ENCODE measurements around the gene OR13F1. TPM values are rescaled to one million over a fixed set of nuclear protein-coding genes. Genes with fewer than 3 reads are reported as not detected.

OR13F1 gene
- total RNA-seq, 3 donors from 2014 or later (not counting 1 experiment from before 2014, with no cell fraction given) = not detected

DNA sequence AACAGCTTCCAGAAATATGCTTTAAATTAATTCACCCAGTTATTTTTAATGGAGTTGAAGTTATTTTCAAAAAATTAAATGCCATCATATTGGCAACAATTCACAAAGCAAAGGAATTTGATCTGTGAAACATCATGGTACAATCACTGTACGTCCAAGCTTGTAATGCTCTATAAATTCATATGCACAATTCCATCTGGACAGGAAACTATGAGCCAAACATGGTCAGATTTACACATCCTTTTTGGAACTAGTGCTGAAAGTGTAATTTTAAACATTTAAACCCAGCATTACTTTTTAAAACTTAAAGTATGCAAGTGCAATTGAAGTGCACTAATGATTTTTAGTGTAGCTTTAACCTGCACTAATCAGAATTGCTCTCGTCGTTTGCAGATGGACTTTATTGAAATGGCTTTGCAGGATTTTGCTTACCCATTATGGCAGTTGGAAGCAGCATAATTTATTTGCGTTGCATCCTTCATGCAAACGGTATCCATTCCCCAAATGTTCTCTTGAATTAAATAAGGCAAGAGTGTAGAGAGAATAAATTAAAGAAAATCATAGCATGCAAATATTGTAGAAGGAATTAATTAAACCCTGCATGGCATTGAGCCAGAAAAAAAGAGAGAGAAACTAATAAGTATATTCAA, 21.0 kb upstream of the OR13F1 start:
- H3K27me3 Mint-ChIP-seq (ENCODE audit: low read depth in 2 of 2) = no peaks in the 10 kb centered on the region
- H3K9me3 ChIP-seq (ENCODE audit: control insufficient read depth, insufficient read depth, low read length) = no peaks in the 10 kb centered on the region
- intact Hi-C loops (cut with micrococcal nuclease) = no loop called here
- no peak overlapping the region for H3K4me3 ChIP-seq (ENCODE audit: low read length)
- H3K36me3 Mint-ChIP-seq = no peaks in the 10 kb centered on the region
- H3K27ac Mint-ChIP-seq = no peak overlapping the region
- DNase-seq = no peak
- no peaks in the 10 kb centered on the region for H3K36me3 ChIP-seq (ENCODE audit: control insufficient read depth, insufficient read depth, low read length)
- H3K4me1 ChIP-seq (ENCODE audit: control insufficient read depth, insufficient read depth, low read length) = no peaks in the 10 kb centered on the region
- no peaks in the 10 kb centered on the region for H3K27me3 ChIP-seq (ENCODE audit: control insufficient read depth, insufficient read depth, low read length)
- 89% methylated on average over 3 of the region's 5 CpGs for WGBS (ENCODE audit: insufficient coverage)
- H3K27ac ChIP-seq (ENCODE audit: low read length) = no peak overlapping the region
- TF ChIP-seq, protein P1, sequence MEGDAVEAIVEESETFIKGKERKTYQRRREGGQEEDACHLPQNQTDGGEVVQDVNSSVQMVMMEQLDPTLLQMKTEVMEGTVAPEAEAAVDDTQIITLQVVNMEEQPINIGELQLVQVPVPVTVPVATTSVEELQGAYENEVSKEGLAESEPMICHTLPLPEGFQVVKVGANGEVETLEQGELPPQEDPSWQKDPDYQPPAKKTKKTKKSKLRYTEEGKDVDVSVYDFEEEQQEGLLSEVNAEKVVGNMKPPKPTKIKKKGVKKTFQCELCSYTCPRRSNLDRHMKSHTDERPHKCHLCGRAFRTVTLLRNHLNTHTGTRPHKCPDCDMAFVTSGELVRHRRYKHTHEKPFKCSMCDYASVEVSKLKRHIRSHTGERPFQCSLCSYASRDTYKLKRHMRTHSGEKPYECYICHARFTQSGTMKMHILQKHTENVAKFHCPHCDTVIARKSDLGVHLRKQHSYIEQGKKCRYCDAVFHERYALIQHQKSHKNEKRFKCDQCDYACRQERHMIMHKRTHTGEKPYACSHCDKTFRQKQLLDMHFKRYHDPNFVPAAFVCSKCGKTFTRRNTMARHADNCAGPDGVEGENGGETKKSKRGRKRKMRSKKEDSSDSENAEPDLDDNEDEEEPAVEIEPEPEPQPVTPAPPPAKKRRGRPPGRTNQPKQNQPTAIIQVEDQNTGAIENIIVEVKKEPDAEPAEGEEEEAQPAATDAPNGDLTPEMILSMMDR (IDR thresholded peaks at IDR 0.05) = no peak
- no peak overlapping the region for H3K4me3 Mint-ChIP-seq
- H3K9me3 Mint-ChIP-seq = peaks cover 0 to 10% of the 10 kb centered on the region in 2 donors
- ATAC-seq = no peak
- no peaks in the 10 kb centered on the region for H3K4me1 Mint-ChIP-seq

DNA sequence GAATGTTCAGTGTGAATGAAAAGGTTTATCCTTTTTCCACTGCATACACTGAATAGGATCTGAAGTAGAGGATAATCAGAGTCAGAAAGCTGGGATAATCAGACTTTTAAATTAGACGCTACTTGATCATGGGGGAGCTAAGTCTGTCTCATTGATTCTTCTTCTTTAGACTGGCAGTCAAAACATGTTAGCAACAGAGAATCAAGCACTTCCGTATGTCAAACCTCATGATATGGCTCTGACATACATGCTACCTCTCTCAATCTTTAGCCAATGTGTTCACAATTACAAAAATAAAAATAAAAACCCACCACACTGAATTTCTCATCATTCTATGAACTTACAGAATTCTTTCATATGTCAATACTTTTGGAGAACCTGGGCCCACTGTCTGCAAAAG, 19.0 kb upstream of the OR13F1 start:
- Histone ChIP-seq H3K36me3 (ENCODE audit: control insufficient read depth, insufficient read depth, low read length) (no peaks in the 10 kb centered on the region), H3K27ac (ENCODE audit: low read length) (no peak overlapping the region), H3K4me3 (ENCODE audit: low read length) (no peak overlapping the region), H3K4me1 (ENCODE audit: control insufficient read depth, insufficient read depth, low read length) (no peaks in the 10 kb centered on the region), H3K27me3 (ENCODE audit: control insufficient read depth, insufficient read depth, low read length) (no peaks in the 10 kb centered on the region), H3K9me3 (ENCODE audit: control insufficient read depth, insufficient read depth, low read length) (no peaks in the 10 kb centered on the region)
- TF ChIP-seq, protein P1 (IDR thresholded peaks at IDR 0.05) = no peak
- Mint-ChIP-seq H3K4me1 (no peaks in the 10 kb centered on the region), H3K9me3 (peaks cover 0 to 5% of the 10 kb centered on the region in 2 donors), H3K4me3 (no peak overlapping the region), H3K27me3 (ENCODE audit: low read depth in 2 of 2) (no peaks in the 10 kb centered on the region), H3K36me3 (no peaks in the 10 kb centered on the region), H3K27ac (no peak overlapping the region)
- intact Hi-C loops (cut with micrococcal nuclease) = no loop called here
- ATAC-seq (no peak), DNase-seq (no peak)
- WGBS (ENCODE audit: insufficient coverage) = 92% methylated on average over 2 of the region's 2 CpGs

DNA sequence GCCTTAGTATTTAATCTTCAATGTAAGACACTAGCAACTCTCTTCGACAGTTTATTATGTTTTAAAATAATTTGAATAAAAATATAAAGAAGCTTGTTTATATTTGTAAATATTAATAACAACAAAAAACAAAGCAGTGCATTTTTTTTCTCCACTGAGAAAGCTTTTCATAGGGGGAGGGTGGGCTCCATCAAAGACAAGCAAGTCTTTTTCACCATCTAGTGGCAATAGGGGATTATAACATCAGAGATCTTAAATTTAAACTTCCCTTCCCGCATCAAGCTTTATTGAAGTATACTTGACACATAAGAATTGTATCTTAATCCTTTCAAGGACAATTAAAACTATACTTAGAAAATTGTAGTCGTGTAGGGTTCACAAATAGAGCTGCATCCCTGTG, 9.3 kb upstream of the OR13F1 start:
- no peaks in the 10 kb centered on the region for H3K4me1 ChIP-seq (ENCODE audit: control insufficient read depth, insufficient read depth, low read length)
- no peak overlapping the region for H3K27ac ChIP-seq (ENCODE audit: low read length)
- H3K4me1 Mint-ChIP-seq = no peaks in the 10 kb centered on the region
- H3K9me3 ChIP-seq (ENCODE audit: control insufficient read depth, insufficient read depth, low read length) = no peaks in the 10 kb centered on the region
- H3K27ac Mint-ChIP-seq = no peak overlapping the region
- H3K36me3 Mint-ChIP-seq = no peaks in the 10 kb centered on the region
- WGBS (ENCODE audit: insufficient coverage) = 20% methylated on average over 1 of the region's 3 CpGs
- no peaks in the 10 kb centered on the region for H3K27me3 Mint-ChIP-seq (ENCODE audit: low read depth in 2 of 2)
- H3K9me3 Mint-ChIP-seq = peaks cover 0 to 2% of the 10 kb centered on the region in 2 donors
- no peak for DNase-seq
- intact Hi-C loops (cut with micrococcal nuclease) = no loop called here
- no peaks in the 10 kb centered on the region for H3K27me3 ChIP-seq (ENCODE audit: control insufficient read depth, insufficient read depth, low read length)
- ATAC-seq = no peak
- no peaks in the 10 kb centered on the region for H3K36me3 ChIP-seq (ENCODE audit: control insufficient read depth, insufficient read depth, low read length)
- no peak overlapping the region for H3K4me3 ChIP-seq (ENCODE audit: low read length)
- H3K4me3 Mint-ChIP-seq = no peak overlapping the region
- TF ChIP-seq, protein P1 (IDR thresholded peaks at IDR 0.05) = no peak

DNA sequence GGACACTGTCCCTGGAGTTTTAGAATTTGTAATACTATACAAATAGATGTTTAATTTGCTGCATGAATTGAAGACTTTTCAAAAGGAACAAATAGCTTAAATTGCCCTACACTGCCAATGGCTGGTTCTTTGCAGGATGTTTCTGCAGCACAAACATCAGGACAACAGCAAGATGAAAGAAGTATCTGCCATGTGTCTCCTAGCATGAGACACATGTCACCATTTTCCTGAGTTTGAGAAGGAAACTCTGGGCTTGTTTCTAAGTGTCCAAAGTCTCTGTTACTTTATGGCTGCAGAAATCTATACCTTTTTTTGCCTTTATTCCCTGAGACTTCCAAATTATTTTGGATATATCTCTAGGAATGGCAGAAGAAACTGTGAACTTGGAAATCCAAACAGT, 623 bp upstream of the OR13F1 start:
- H3K36me3 ChIP-seq (ENCODE audit: control insufficient read depth, insufficient read depth, low read length) = no peaks in the 10 kb centered on the region
- intact Hi-C loops (cut with micrococcal nuclease) = no loop called here
- no peak overlapping the region for H3K4me3 ChIP-seq (ENCODE audit: low read length)
- Mint-ChIP-seq H3K9me3 (peaks cover 2 to 4% of the 10 kb centered on the region in 2 donors), H3K4me1 (no peaks in the 10 kb centered on the region), H3K36me3 (no peaks in the 10 kb centered on the region), H3K27ac (no peak overlapping the region), H3K27me3 (ENCODE audit: low read depth in 2 of 2) (no peaks in the 10 kb centered on the region), H3K4me3 (no peak overlapping the region)
- no peaks in the 10 kb centered on the region for H3K9me3 ChIP-seq (ENCODE audit: control insufficient read depth, insufficient read depth, low read length)
- DNase-seq = no peak
- no peaks in the 10 kb centered on the region for H3K27me3 ChIP-seq (ENCODE audit: control insufficient read depth, insufficient read depth, low read length)
- H3K27ac ChIP-seq (ENCODE audit: low read length) = no peak overlapping the region
- no peaks in the 10 kb centered on the region for H3K4me1 ChIP-seq (ENCODE audit: control insufficient read depth, insufficient read depth, low read length)
- ATAC-seq = no peak
- TF ChIP-seq, protein P1 (IDR thresholded peaks at IDR 0.05) = no peak
